Endothelial cell of umbilical vein (primary cell): ENCODE measurements around the gene CD44. TPM values are rescaled to one million over a fixed set of nuclear protein-coding genes. Genes with fewer than 3 reads are reported as not detected.

Source experiments
- BruUV-seq: library from RNA; stranded (reverse); fragments of 400-500 nt; replicated peaks from 2 replicates; lab custom pipeline; 2021; lab: Mats Ljungman, UMichigan
- CTCF ChIA-PET: fragments of 300-600, 350-600 bp; sonication (Branson Sonifier 250); formaldehyde crosslinking; loops from one replicate; lab custom pipeline; 2021; ENCODE audit warnings: antibody characterized with exemption, inconsistent platforms; lab: Charles Lee
- POLR2A ChIA-PET: fragments of 300-600, 350-600 bp; sonication (Branson Sonifier 250); formaldehyde crosslinking; loops from one replicate; lab custom pipeline; 2021; ENCODE audit warnings: antibody characterized with exemption, inconsistent platforms; lab: Charles Lee
- DNase-seq: peaks from one replicate; pipeline ENCODE4 v3.0.0-alpha.2; 2011; ENCODE audit warnings: low read depth, low spot score
- FAIRE-seq: peaks from 2 replicates; lab custom pipeline; 2011; peaks lifted over from hg19 to GRCh38; lab: Jason Lieb, UNC
- H2AFZ ChIP-seq: 2 replicates; pipeline ENCODE4 v1.6.0; 2012; ENCODE audit warnings: low read depth, low read length, control low read depth, inconsistent platforms
- H3K27ac ChIP-seq: 2 replicates; pipeline ENCODE4 v1.5.1; 2011; ENCODE audit warnings: low read depth, mild to moderate bottlenecking, control low read depth, low read length, moderate library complexity; ENCODE audit not compliant: insufficient read depth
- H3K27me3 ChIP-seq, 2 experiments: 2 replicates each; pipeline versions ENCODE4 v1.6.0 to v1.6.1; 2011; ENCODE audit warnings: low read length in 2 of 2, mixed read lengths in 1 of 2; ENCODE audit not compliant: control insufficient read depth in 2 of 2, insufficient read depth in 2 of 2
- H3K36me3 ChIP-seq, 2 experiments: 2 replicates in 1 of 2; 3 replicates in 1 of 2; pipeline ENCODE4 v1.5.1; 2011; ENCODE audit warnings: low read length in 2 of 2, mild to moderate bottlenecking in 1 of 2, moderate library complexity in 1 of 2; ENCODE audit not compliant: control insufficient read depth in 2 of 2, insufficient read depth in 2 of 2; ENCODE audit errors: extremely low read depth in 1 of 2
- H3K4me1 ChIP-seq: 3 replicates; pipeline ENCODE4 v1.5.1; 2011; ENCODE audit warnings: mild to moderate bottlenecking, low read length; ENCODE audit not compliant: control insufficient read depth, insufficient read depth; ENCODE audit errors: extremely low read depth
- H3K4me2 ChIP-seq: 2 replicates; pipeline ENCODE4 v1.6.1; 2011; ENCODE audit warnings: low read length, control low read depth, mixed read lengths; ENCODE audit not compliant: insufficient read depth
- H3K4me3 ChIP-seq, 3 experiments: fragments of 200-600 bp in 1 of 3; sonication (generic), shearing (Covaris generic) in 1 of 3; replicated peaks in 1 of 3; 2 replicates each; pipeline ENCODE4 v1.5.1; 2011 to 2016; ENCODE audit warnings: control low read depth in 3 of 3, low read length in 3 of 3, mild to moderate bottlenecking in 2 of 3, inconsistent platforms in 1 of 3, low read depth in 1 of 3, moderate library complexity in 1 of 3; ENCODE audit not compliant: insufficient read depth in 1 of 3
- H3K79me2 ChIP-seq: 2 replicates; pipeline ENCODE4 v1.6.0; 2012; ENCODE audit warnings: low read length, inconsistent platforms; ENCODE audit not compliant: control insufficient read depth, insufficient read depth
- H3K9ac ChIP-seq: replicated peaks from 2 replicates; pipeline ENCODE3; 2011; ENCODE audit warnings: low read length, control low read depth; ENCODE audit not compliant: insufficient read depth; ENCODE audit errors: extremely low read depth
- H3K9me1 ChIP-seq: replicated peaks from 3 replicates; pipeline ENCODE4 v1.6.0; 2011; ENCODE audit warnings: mild to moderate bottlenecking, low read length; ENCODE audit not compliant: control insufficient read depth, insufficient read depth; ENCODE audit errors: extremely low read depth
- H3K9me3 ChIP-seq: replicated peaks from 2 replicates; pipeline ENCODE4 v1.5.1; 2012; ENCODE audit warnings: low read length, inconsistent platforms; ENCODE audit not compliant: control insufficient read depth, insufficient read depth
- H4K20me1 ChIP-seq: replicated peaks from 2 replicates; pipeline ENCODE3; 2011; ENCODE audit warnings: mild to moderate bottlenecking, low read length; ENCODE audit not compliant: control insufficient read depth, insufficient read depth; ENCODE audit errors: extremely low read depth
- CTCF ChIP-seq, 2 donors: IDR thresholded peaks; 1 replicate in 1 of 2; 2 replicates in 1 of 2; pipeline ENCODE4 v1.5.1; 2011; ENCODE audit warnings: low read length in 2 of 2, mild to moderate bottlenecking in 2 of 2, moderate library complexity in 2 of 2, control low read depth in 1 of 2, inconsistent platforms in 1 of 2, low read depth in 1 of 2; ENCODE audit not compliant: insufficient read depth in 1 of 2; ENCODE audit errors: extremely low read depth in 1 of 2
- EZH2 ChIP-seq: IDR thresholded peaks from 2 replicates; pipeline ENCODE4 v1.6.1; 2012; ENCODE audit warnings: borderline replicate concordance, low read depth, mild to moderate bottlenecking, moderate library complexity, low read length, inconsistent platforms; ENCODE audit not compliant: severe bottlenecking
- FOS ChIP-seq: IDR thresholded peaks from 2 replicates; pipeline ENCODE4 v1.6.1; 2011; ENCODE audit warnings: mild to moderate bottlenecking, low read length, moderate library complexity, borderline replicate concordance; ENCODE audit not compliant: insufficient read depth
- GATA2 ChIP-seq: IDR thresholded peaks from 2 replicates; pipeline ENCODE4 v1.7.0; 2011; ENCODE audit warnings: low read depth, mild to moderate bottlenecking, moderate library complexity, mixed read lengths, low read length; ENCODE audit not compliant: insufficient read length, insufficient read depth
- JUN ChIP-seq: IDR thresholded peaks from 2 replicates; pipeline ENCODE4 v1.6.1; 2011; ENCODE audit warnings: borderline replicate concordance, low read depth; ENCODE audit not compliant: insufficient read length, insufficient read depth
- MAX ChIP-seq: IDR thresholded peaks from 2 replicates; pipeline ENCODE4 v1.6.1; 2011; ENCODE audit not compliant: insufficient read depth, insufficient read length
- MYC ChIP-seq: IDR thresholded peaks from one replicate; pipeline ENCODE4 v1.6.1; 2011; ENCODE audit warnings: mild to moderate bottlenecking, low read depth, low read length
- POLR2A ChIP-seq: IDR thresholded peaks from 2 replicates; pipeline ENCODE4 v1.6.1; 2012; ENCODE audit warnings: low read depth, mild to moderate bottlenecking, control low read depth, low read length
- POLR2AphosphoS5 ChIP-seq: IDR thresholded peaks from 2 replicates; pipeline ENCODE4 v1.6.1; 2012; ENCODE audit warnings: low read depth, mild to moderate bottlenecking, control low read depth, low read length, moderate library complexity; ENCODE audit not compliant: insufficient read depth
- dilution Hi-C: fragments of 300-500 bp; cut with MboI; formaldehyde crosslinking; loops from one replicate; pipeline ENCODE4 v1.15.0; 2019; ENCODE audit warnings: low sequenced_read_pairs; ENCODE audit not compliant: extremely low pct_ligation_motif_present
- intact Hi-C: fragments of 100-400 bp; cut with micrococcal nuclease; formaldehyde crosslinking; loops from one replicate; pipeline ENCODE4 v1.10.0; 2022
- polyA plus RNA-seq, 4 experiments: library from polyadenylated mRNA; depleted of rRNA in 3 of 4; stranded (reverse) in 3 of 4; unstranded in 1 of 4; fragments of >200 nt; gene quantifications; 2 replicates each; pipeline versions ENCODE4 v1.2.1 to v1.2.3, GENCODE V29; 2011 to 2012; ENCODE audit warnings: missing spikeins in 1 of 4
- total RNA-seq: library from RNA; stranded (reverse); gene quantifications from 2 replicates; pipeline ENCODE4 v1.2.3, GENCODE V29; 2021

Gene CD44
- total and polyA plus RNA-seq, 2 donors (not counting 3 experiments of a cell fraction or from before 2014, with no cell fraction given), result 25.5 to 26.3 TPM

- ChIA-PET POLR2A (no interaction called here), CTCF (interaction anchor here (4.7 kb wide), 1 partner anchor 11 kb away, joined by 22 read pairs; no protein-coding TSS in a partner anchor)
- FAIRE-seq (no peak), DNase-seq (no peak)
- H3K79me2 ChIP-seq, result peaks cover 98% of the 10 kb centered on the region
- H3K9me3 ChIP-seq, result no peaks in the 10 kb centered on the region
- H3K4me2 ChIP-seq, result no peak overlapping the region
- dilution Hi-C loops, result no loop called here
- H3K9me1 ChIP-seq, result no peaks in the 10 kb centered on the region
- no peaks in the 10 kb centered on the region for H4K20me1 ChIP-seq
- H3K27me3 ChIP-seq, result no peaks in the 10 kb centered on the region
- H3K4me3 ChIP-seq, result no peak overlapping the region
- no peak overlapping the region for H3K9ac ChIP-seq
- TF ChIP-seq FOS (no peak), JUN (no peak), CTCF (IDR thresholded peaks at IDR 0.05; ENCODE audit: extremely low read depth in 1 of 2, insufficient read depth in 1 of 2, low read depth in 1 of 2, low read length in 2 of 2) (no peak), GATA2 (no peak), EZH2 (no peak), POLR2AphosphoS5 (no peak), POLR2A (no peak), MAX (no peak), MYC (no peak)
- no peaks in the 10 kb centered on the region for H3K36me3 ChIP-seq
- H3K4me1 ChIP-seq, result peaks cover 11% of the 10 kb centered on the region
- no peak overlapping the region for H2AFZ ChIP-seq
- intact Hi-C loops, result no loop called here
- BruUV-seq, result no TSS peak
- H3K27ac ChIP-seq, result no peak overlapping the region
Measured at GRCh38 chr11:35148163-35148837, 9.3 kb downstream of the CD44 start.
